A673 (cell line): ENCODE data around the gene ATG16L2.

ENCODE experiments used
- EZH2 ChIP-seq: fragments of 200-600 bp; sonication (generic); IDR thresholded peaks from 2 replicates; pipeline ENCODE4 v1.6.1; 2017; ENCODE audit warnings: borderline replicate concordance, low read depth, mild to moderate bottlenecking, mixed read lengths, antibody characterized with exemption, low read length; ENCODE audit not compliant: poor library complexity, severe bottlenecking
- TF ChIP-seq, protein P1 (sequence below): fragments of 300-800, 200-600 bp; sonication (generic); conservative IDR thresholded peaks from 2 replicates; pipeline ENCODE4 v1.5.1; 2017; ENCODE audit warnings: low read depth, mild to moderate bottlenecking, antibody characterized with exemption, low read length, moderate library complexity, mixed read lengths

DNA sequence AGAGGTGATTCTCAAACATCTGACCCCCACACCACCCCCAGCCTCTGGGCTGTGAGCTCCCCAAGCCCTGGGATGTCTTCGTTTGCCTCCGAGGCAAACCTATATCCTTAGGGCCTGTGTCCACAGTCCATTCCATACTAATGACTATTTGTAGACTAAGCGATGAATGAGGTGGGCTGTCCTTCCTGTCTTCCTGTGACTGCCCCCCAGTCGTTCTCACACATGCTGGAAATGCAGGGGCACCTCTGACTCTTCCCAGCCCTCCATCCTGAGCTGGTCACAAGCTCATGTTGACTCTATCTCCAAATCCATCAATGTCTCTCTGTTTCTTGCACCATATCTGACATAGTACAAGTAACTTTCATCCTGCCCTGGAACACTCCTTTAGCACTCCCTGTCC is 4.8 kb downstream of the ATG16L2 start:
- TF ChIP-seq, protein P1, sequence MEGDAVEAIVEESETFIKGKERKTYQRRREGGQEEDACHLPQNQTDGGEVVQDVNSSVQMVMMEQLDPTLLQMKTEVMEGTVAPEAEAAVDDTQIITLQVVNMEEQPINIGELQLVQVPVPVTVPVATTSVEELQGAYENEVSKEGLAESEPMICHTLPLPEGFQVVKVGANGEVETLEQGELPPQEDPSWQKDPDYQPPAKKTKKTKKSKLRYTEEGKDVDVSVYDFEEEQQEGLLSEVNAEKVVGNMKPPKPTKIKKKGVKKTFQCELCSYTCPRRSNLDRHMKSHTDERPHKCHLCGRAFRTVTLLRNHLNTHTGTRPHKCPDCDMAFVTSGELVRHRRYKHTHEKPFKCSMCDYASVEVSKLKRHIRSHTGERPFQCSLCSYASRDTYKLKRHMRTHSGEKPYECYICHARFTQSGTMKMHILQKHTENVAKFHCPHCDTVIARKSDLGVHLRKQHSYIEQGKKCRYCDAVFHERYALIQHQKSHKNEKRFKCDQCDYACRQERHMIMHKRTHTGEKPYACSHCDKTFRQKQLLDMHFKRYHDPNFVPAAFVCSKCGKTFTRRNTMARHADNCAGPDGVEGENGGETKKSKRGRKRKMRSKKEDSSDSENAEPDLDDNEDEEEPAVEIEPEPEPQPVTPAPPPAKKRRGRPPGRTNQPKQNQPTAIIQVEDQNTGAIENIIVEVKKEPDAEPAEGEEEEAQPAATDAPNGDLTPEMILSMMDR = no peak
- no peak for TF ChIP-seq EZH2
